Kidney (tissue), 14 donors: ENCODE results near the gene EXOC7. TPM values are rescaled to one million over a fixed set of nuclear protein-coding genes. Genes with fewer than 3 reads are reported as not detected.

Experiments used
- DNase-seq, 5 donors: peaks; one replicate each; pipeline ENCODE4 v3.0.0-alpha.2; 2013 to 2020
- FAIRE-seq: peaks from 2 replicates; lab custom pipeline; 2012; peaks lifted over from hg19 to GRCh38; lab: Jason Lieb, UNC
- H3K27ac ChIP-seq, 2 donors: one replicate each; pipeline ENCODE4 v1.7.0; 2013; ENCODE audit warnings: low read depth in 2 of 2, low read length in 2 of 2, inconsistent platforms in 1 of 2
- H3K27me3 ChIP-seq: one replicate; pipeline ENCODE4 v1.7.1; 2013; ENCODE audit warnings: low read length, inconsistent platforms; ENCODE audit not compliant: control insufficient read depth, insufficient read depth
- H3K36me3 ChIP-seq, 3 donors: one replicate each; pipeline versions ENCODE4 v1.7.0 to v1.7.1; 2013; ENCODE audit warnings: low read length in 3 of 3, control low read depth in 1 of 3, inconsistent platforms in 1 of 3; ENCODE audit not compliant: insufficient read depth in 3 of 3, control insufficient read depth in 2 of 3
- H3K4me1 ChIP-seq, 3 donors: one replicate each; pipeline versions ENCODE4 v1.7.0 to v1.7.1; 2013; ENCODE audit warnings: low read length in 3 of 3, inconsistent platforms in 1 of 3, low read depth in 1 of 3; ENCODE audit not compliant: control insufficient read depth in 2 of 3, insufficient read depth in 2 of 3
- H3K4me3 ChIP-seq, 3 donors: one replicate each; pipeline versions ENCODE4 v1.7.0 to v1.8.1; 2013; ENCODE audit warnings: low read length in 3 of 3, control low read depth in 1 of 3, inconsistent platforms in 1 of 3
- H3K9ac ChIP-seq, 3 donors: one replicate each; pipeline versions ENCODE4 v1.7.0 to v1.7.1; 2013; ENCODE audit warnings: low read length in 3 of 3, control low read depth in 1 of 3, inconsistent platforms in 1 of 3
- H3K9me3 ChIP-seq, 3 donors: one replicate each; pipeline versions ENCODE4 v1.7.0 to v1.7.1; 2013; ENCODE audit warnings: low read length in 3 of 3, control low read depth in 1 of 3, inconsistent platforms in 1 of 3; ENCODE audit not compliant: control insufficient read depth in 2 of 3, insufficient read depth in 1 of 3
- intact Hi-C: fragments of 100-400 bp; cut with DNase I; formaldehyde crosslinking; loops from one replicate; pipeline ENCODE4 v1.11.1; 2022
- polyA plus RNA-seq: library from polyadenylated mRNA; stranded (reverse); fragments of 350-450 nt; fragmentation: Illumina TruSeq; extraction: RNeasy Lipid Tissue Mini Kit (QIAGEN cat#74804); gene quantifications from one replicate; pipeline ENCODE4 v1.2.3, GENCODE V29; 2014; ENCODE audit warnings: low read depth, low replicate concordance; ENCODE audit not compliant: insufficient read depth
- total RNA-seq: library from RNA; stranded (reverse); fragmentation: NEBNext Ultra II Directional; extraction: Animal tissue kit (Norgen Biotek cat#: 25700); gene quantifications from one replicate; pipeline ENCODE4 v1.2.1, GENCODE V29; 2021
- TF ChIP-seq, protein P1 (sequence below): IDR thresholded peaks from 3 replicates; pipeline ENCODE4 v1.5.1; 2012; ENCODE audit warnings: mild to moderate bottlenecking, moderate library complexity, borderline replicate concordance; ENCODE audit not compliant: insufficient read depth; ENCODE audit errors: extremely low read depth
- donor health status: control.
- donor health status: control.
- donor health status: control.
- donor health status: control.
- donor health status: control.
- donor health status: DM: yes; HTN: yes; CAD: no.
- donor health status: Normal renal cell carcinoma (clear cell type).

The EXOC7 gene
- total and polyA plus RNA-seq, 2 donors from 2014 or later, result 83.2 to 143 TPM

DNA sequence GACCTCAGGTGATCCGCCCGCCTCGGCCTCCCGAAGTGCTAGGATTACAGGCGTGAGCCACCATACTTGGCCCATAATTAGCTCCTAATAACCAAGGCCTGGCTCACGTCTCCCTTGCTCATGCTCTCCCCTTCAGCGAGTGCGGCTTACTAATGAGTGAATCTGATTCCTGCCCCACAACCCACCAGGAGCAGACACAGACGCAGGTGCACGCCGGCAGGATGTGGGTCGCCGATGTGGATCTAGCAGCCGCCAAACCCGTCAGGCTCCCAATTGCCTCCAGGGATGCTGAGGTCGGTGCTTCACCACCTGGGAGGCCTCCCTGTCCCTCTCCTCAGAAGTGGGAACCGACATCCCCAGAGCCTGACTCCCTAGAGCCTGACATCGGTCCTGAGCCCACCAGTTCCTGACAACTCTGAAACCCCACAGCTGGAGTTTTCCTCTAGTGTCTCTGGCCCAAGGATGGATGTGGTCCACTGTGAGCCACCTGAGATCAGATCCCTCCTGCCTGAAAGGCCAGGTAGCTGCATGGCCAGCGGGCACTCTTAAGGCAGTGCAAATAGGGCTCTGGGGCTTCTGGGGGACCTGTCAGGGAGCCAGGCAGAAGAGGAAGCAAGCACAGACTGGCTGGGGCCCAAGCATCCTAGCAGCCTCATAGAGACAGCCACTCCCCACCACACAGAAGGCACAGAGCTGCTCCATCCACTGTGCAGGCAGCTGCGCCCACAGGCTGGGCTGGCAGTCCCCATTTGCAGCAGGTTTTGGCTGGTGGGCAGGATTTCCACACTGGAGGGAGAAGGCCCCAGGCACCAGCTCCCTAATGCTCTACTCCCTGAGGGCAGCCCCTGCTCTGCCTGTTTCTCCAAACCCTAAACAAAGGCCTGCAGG lies 10.8 kb downstream of the EXOC7 start:
- intact Hi-C loops, result no loop called here

DNA sequence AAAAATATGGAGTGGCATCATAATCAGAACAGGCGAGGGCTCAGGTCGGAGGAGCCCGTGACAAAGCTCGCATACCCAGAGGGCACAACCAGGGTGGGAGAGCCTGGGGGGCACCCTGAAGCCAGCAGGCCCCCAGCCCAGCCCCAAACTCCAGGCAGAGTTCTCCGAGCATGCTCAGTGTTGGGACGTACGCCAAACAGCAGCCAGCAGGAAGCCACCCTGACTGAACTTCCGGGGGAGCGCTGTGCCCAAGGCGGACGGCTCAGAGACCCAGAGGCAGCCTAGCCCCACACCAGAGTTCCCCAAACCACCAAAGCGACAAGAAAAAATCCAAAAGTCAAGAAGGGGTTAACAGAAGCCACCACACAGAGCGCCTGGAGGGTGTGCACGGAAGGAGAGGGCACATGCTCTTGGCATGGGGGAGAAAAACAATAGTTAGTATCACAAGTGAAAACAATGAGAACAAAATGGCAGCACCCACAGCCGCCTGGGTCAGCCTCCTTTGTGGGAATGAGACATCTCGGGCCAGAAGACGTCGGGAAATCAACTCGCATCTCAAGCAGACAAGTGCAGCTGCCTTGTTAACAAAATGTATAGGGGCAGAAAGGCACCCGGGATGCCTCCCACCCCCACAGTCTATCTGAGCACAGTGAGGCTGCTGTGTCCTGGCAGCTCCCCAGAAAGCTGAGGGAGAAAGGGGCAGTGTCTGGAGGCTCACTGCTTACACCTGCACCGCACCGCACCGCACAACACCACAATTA lies 11.9 kb downstream of the EXOC7 start:
- H3K4me3 ChIP-seq, result no peak overlapping the region
- H3K4me1 ChIP-seq, result no peaks in the 10 kb centered on the region
- TF ChIP-seq, protein P1, sequence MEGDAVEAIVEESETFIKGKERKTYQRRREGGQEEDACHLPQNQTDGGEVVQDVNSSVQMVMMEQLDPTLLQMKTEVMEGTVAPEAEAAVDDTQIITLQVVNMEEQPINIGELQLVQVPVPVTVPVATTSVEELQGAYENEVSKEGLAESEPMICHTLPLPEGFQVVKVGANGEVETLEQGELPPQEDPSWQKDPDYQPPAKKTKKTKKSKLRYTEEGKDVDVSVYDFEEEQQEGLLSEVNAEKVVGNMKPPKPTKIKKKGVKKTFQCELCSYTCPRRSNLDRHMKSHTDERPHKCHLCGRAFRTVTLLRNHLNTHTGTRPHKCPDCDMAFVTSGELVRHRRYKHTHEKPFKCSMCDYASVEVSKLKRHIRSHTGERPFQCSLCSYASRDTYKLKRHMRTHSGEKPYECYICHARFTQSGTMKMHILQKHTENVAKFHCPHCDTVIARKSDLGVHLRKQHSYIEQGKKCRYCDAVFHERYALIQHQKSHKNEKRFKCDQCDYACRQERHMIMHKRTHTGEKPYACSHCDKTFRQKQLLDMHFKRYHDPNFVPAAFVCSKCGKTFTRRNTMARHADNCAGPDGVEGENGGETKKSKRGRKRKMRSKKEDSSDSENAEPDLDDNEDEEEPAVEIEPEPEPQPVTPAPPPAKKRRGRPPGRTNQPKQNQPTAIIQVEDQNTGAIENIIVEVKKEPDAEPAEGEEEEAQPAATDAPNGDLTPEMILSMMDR, result no peak
- no peaks in the 10 kb centered on the region for H3K9me3 ChIP-seq
- FAIRE-seq (no peak), DNase-seq (no peak)
- peaks cover 5 to 59% (median 35%) of the 10 kb centered on the region in 3 donors for H3K36me3 ChIP-seq
- intact Hi-C loops, result no loop called here
- H3K9ac ChIP-seq, result no peak overlapping the region
- H3K27ac ChIP-seq, result no peak overlapping the region
- no peaks in the 10 kb centered on the region for H3K27me3 ChIP-seq

More for the DNA sequence above, 10.8 kb downstream of the EXOC7 start:
- H3K4me3 ChIP-seq, result no peak overlapping the region
- H3K36me3 ChIP-seq, result peaks cover 5 to 56% (median 33%) of the 10 kb centered on the region in 3 donors
- H3K27me3 ChIP-seq, result no peaks in the 10 kb centered on the region
- H3K9me3 ChIP-seq, result no peaks in the 10 kb centered on the region
- TF ChIP-seq, protein P1, result no peak
- H3K4me1 ChIP-seq, result no peaks in the 10 kb centered on the region
- no peak overlapping the region for H3K9ac ChIP-seq
- no peak overlapping the region for H3K27ac ChIP-seq
- DNase-seq (no peak), FAIRE-seq (no peak)

DNA sequence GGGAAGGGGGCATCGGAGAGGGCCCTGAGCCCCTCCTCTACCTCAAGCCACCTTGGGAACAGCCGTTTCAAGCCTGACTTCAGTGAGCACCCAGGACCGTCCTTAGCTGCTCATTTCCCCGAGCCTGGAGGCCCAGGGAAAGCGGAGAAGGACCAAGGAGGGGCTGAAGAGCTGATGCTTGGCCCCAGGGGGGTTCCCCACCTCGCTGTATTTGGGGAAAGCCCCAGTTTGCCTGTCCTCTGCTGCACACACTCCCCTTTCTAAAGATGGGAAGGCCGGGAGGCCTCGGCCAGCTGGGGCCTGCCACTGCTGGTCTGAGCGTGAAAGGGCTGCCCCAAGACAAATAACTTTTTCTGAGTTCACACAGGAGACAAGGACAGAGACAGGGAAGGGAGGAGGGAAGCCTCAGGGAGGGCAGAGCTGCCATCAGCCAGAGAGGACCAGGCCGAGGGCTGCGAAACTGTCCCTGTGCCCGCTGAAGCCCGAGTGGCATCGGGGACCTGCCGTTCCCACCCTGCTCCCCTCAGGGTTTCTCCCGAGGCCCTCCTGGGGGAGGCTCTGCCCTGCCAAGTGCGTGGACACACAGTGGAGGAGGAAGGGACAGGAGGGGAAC lies 13.0 kb downstream of the EXOC7 start:
- TF ChIP-seq, protein P1, result no peak
- DNase-seq, result no peak
- FAIRE-seq, result no peak
- no peaks in the 10 kb centered on the region for H3K27me3 ChIP-seq
- H3K27ac ChIP-seq, result no peak overlapping the region
- intact Hi-C loops, result no loop called here
- H3K36me3 ChIP-seq, result peaks cover 5 to 60% (median 31%) of the 10 kb centered on the region in 3 donors
- H3K4me1 ChIP-seq, result no peaks in the 10 kb centered on the region
- H3K9me3 ChIP-seq, result no peaks in the 10 kb centered on the region
- no peak overlapping the region for H3K9ac ChIP-seq
- no peak overlapping the region for H3K4me3 ChIP-seq
